ENCODE measurements around the gene LIG4. TPM values are rescaled to one million over a fixed set of nuclear protein-coding genes. Genes with fewer than 3 reads are reported as not detected.

The LIG4 gene
- total RNA-seq, 6 donors from 2014 or later: 6.3 to 22.1 (median 8.5) TPM

DNA sequence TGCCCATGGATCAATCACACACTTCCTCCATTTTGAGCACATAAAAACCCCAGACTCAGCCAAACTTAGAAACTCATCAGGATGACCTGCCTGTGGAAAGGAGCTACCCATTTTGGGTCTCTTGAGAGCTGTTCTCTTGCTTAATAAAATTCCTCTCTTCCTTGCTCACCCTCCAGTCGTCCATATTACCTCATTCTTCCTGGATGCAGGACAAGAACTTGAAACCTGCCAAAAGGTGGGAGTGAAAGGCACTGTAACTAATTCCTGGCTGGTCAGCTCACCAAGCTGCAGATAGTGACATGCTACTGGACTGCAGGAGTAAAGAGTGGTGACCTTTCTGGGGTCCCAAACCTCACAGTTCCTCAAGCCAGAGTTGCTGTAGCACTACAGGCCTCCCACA, 20.2 kb downstream of the LIG4 start:
- H3K4me1 ChIP-seq: no peaks in the 10 kb centered on the region
- WGBS, 2 donors: 31 to 50% methylated on average over 1 of the region's 1 CpG
- peak in 1 of 2 donors; percentile 80 for ATAC-seq (ENCODE audit: low FRiP score in 2 of 2)
- H3K36me3 ChIP-seq: no peaks in the 10 kb centered on the region
- TF ChIP-seq, protein P1, sequence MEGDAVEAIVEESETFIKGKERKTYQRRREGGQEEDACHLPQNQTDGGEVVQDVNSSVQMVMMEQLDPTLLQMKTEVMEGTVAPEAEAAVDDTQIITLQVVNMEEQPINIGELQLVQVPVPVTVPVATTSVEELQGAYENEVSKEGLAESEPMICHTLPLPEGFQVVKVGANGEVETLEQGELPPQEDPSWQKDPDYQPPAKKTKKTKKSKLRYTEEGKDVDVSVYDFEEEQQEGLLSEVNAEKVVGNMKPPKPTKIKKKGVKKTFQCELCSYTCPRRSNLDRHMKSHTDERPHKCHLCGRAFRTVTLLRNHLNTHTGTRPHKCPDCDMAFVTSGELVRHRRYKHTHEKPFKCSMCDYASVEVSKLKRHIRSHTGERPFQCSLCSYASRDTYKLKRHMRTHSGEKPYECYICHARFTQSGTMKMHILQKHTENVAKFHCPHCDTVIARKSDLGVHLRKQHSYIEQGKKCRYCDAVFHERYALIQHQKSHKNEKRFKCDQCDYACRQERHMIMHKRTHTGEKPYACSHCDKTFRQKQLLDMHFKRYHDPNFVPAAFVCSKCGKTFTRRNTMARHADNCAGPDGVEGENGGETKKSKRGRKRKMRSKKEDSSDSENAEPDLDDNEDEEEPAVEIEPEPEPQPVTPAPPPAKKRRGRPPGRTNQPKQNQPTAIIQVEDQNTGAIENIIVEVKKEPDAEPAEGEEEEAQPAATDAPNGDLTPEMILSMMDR (IDR thresholded peaks at IDR 0.05): no peak
- TF ChIP-seq POLR2AphosphoS5 (IDR thresholded peaks at IDR 0.05) (no peak), POLR2A (IDR thresholded peaks at IDR 0.05) (no peak), EP300 (IDR thresholded peaks at IDR 0.05) (no peak)
- H3K9me3 ChIP-seq: peaks cover 0 to 18% (median 9%) of the 10 kb centered on the region in 4 donors
- H3K27ac ChIP-seq: no peak overlapping the region
- H3K27me3 ChIP-seq: no peaks in the 10 kb centered on the region
- DNase-seq: no peak
- H3K4me3 ChIP-seq: no peak overlapping the region

DNA sequence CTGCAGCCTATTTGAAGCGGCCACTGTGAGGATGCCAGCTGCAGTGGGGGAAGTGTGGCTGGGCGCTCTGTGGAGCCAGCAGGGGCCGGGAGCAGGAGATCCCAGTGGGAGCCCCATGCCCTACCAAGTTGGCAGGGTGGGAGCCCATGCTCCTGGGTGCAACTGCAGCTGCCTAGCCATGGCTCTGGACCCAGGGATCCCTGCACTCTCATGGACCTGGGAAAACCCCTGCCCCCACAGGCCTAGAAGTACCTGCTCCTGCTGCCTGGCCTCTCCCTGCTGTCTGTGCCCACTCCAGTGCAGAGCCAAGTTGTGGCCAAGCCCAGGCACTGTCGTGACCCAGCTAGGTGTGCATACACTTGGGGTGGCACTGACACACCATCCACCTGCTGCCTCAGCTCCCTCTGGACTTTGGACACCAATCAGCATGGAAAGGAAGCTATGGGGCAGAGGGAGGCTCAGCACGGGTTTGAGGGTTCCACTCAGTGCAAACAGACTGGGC, 20.9 kb downstream of the LIG4 start:
- WGBS, 2 donors: 78 to 94% methylated on average over 4 to 5 of the region's 5 CpGs
- peak in 1 of 2 donors; percentile 49 for ATAC-seq (ENCODE audit: low FRiP score in 2 of 2)

GRCh38 chr13:108193806-108194205, 21.5 kb downstream of the LIG4 start:
- peaks cover 0 to 18% (median 9%) of the 10 kb centered on the region in 4 donors for H3K9me3 ChIP-seq
- no peak for DNase-seq

More for the DNA sequence above, 20.9 kb downstream of the LIG4 start:
- Histone ChIP-seq H3K27ac (no peak overlapping the region), H3K27me3 (no peaks in the 10 kb centered on the region), H3K9me3 (peaks cover 0 to 18% (median 9%) of the 10 kb centered on the region in 4 donors), H3K4me3 (no peak overlapping the region), H3K36me3 (no peaks in the 10 kb centered on the region), H3K4me1 (no peaks in the 10 kb centered on the region)
- DNase-seq: peak in 1 of 2 donors; percentile 50
- no peak for TF ChIP-seq EP300 (IDR thresholded peaks at IDR 0.05)
- TF ChIP-seq POLR2A (IDR thresholded peaks at IDR 0.05): no peak
- no peak for TF ChIP-seq POLR2AphosphoS5 (IDR thresholded peaks at IDR 0.05)
- TF ChIP-seq, protein P1 (IDR thresholded peaks at IDR 0.05): no peak

DNA sequence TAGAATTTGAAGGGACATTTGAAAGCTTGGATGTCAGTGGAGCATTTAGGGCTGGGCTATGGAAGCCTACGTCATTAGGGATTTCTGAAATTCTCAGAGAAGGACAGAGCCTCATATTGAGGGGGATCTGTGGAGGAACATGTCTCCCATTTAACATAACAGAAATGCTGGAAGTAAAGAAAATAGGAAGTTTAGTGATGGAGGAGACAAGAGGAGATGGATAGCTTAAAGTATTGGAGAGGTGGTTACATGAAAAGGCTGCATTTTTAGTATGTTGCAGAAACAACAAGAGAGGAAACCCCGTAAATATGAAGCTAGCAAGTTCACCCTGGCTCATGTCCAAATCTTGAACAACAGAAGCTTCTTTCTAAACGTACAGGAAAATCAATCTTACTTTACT, 24.4 kb downstream of the LIG4 start:
- Histone ChIP-seq H3K27ac (no peak overlapping the region), H3K4me3 (no peak overlapping the region), H3K9me3 (peaks cover 0 to 18% (median 8%) of the 10 kb centered on the region in 4 donors), H3K27me3 (no peaks in the 10 kb centered on the region), H3K4me1 (no peaks in the 10 kb centered on the region), H3K36me3 (no peaks in the 10 kb centered on the region)
- TF ChIP-seq EP300 (IDR thresholded peaks at IDR 0.05) (no peak), POLR2AphosphoS5 (IDR thresholded peaks at IDR 0.05) (no peak), POLR2A (IDR thresholded peaks at IDR 0.05) (no peak)
- TF ChIP-seq, protein P1 (IDR thresholded peaks at IDR 0.05): no peak
- 58 to 61% methylated on average over 3 of the region's 3 CpGs for WGBS, 2 donors
- DNase-seq: no peak
- no peak for ATAC-seq (ENCODE audit: low FRiP score in 2 of 2)

More at GRCh38 chr13:108193806-108194205, 21.5 kb downstream of the LIG4 start:
- Histone ChIP-seq H3K27me3 (no peaks in the 10 kb centered on the region), H3K4me3 (no peak overlapping the region), H3K27ac (no peak overlapping the region), H3K36me3 (no peaks in the 10 kb centered on the region), H3K4me1 (no peaks in the 10 kb centered on the region)
- ATAC-seq (ENCODE audit: low FRiP score in 2 of 2): no peak
- no peak for TF ChIP-seq EP300 (IDR thresholded peaks at IDR 0.05)
- TF ChIP-seq, protein P1 (IDR thresholded peaks at IDR 0.05): no peak

GRCh38 chr13:108188260-108188659, 27.1 kb downstream of the LIG4 start:
- DNase-seq: no peak
- no peak for TF ChIP-seq POLR2A (IDR thresholded peaks at IDR 0.05)
- TF ChIP-seq, protein P1 (IDR thresholded peaks at IDR 0.05): no peak
- no peak for TF ChIP-seq POLR2AphosphoS5 (IDR thresholded peaks at IDR 0.05)
- no peak for TF ChIP-seq EP300 (IDR thresholded peaks at IDR 0.05)
- 63 to 67% methylated on average over 2 of the region's 2 CpGs for WGBS, 2 donors
- ATAC-seq (ENCODE audit: low FRiP score in 2 of 2): no peak
- Histone ChIP-seq H3K4me1 (no peaks in the 10 kb centered on the region), H3K27ac (no peak overlapping the region), H3K27me3 (no peaks in the 10 kb centered on the region), H3K9me3 (no peaks in the 10 kb centered on the region), H3K36me3 (no peaks in the 10 kb centered on the region), H3K4me3 (no peak overlapping the region)

Data from upper lobe of left lung (tissue), 6 donors.